Measurements from ENCODE around the gene LRSAM1.

The LRSAM1 gene

GRCh38 chr9:127550751-127551150 lies 99.4 kb downstream of the LRSAM1 start:
- no peak for DNase-seq (ENCODE audit: low read depth in 3 of 3)
